Bronchial epithelial cell (primary cell): ENCODE measurements around the gene CHRNA5. TPM values are rescaled to one million over a fixed set of nuclear protein-coding genes. Genes with fewer than 3 reads are reported as not detected.
"Not testable (repeated sequence)": the region's sequence is repeated elsewhere in the genome, so short reads cannot be mapped to it uniquely, and the experiment has no call there.

Experiments used
- DNase-seq: peaks from one replicate; pipeline ENCODE4 v3.0.0-alpha.2; 2010; ENCODE audit warnings: low read depth
- FAIRE-seq: peaks from 2 replicates; lab custom pipeline; 2011; peaks lifted over from hg19 to GRCh38; lab: Jason Lieb, UNC
- H3K27me3 ChIP-seq: 2 replicates; pipeline ENCODE4 v1.5.1; 2011; ENCODE audit warnings: low read length; ENCODE audit not compliant: control insufficient read depth, insufficient read depth
- H3K36me3 ChIP-seq: 2 replicates; pipeline ENCODE4 v1.5.1; 2011; ENCODE audit warnings: low read length; ENCODE audit not compliant: control insufficient read depth, insufficient read depth
- H3K4me3 ChIP-seq: 2 replicates; pipeline ENCODE4 v1.5.1; 2011; ENCODE audit warnings: mild to moderate bottlenecking, low read depth, low read length, control low read depth
- CTCF ChIP-seq: IDR thresholded peaks from 2 replicates; pipeline ENCODE4 v1.5.1; 2011; ENCODE audit warnings: mild to moderate bottlenecking, moderate library complexity, low read length, control low read depth, inconsistent platforms; ENCODE audit not compliant: insufficient read depth, severe bottlenecking
- total RNA-seq: library from RNA; depleted of rRNA; stranded (reverse); fragments of >200 nt; gene quantifications from 2 replicates; pipeline ENCODE4 v1.2.1, GENCODE V29; 2014

Gene CHRNA5
- total RNA-seq, result 1.3 and 2.4 TPM in 2 replicates

GRCh38 chr15:78565097-78565950 is at the start of gene CHRNA5:
CHRNA5 (plus strand) TSS chr15:78565520; CDS start chr15:78565720, 200 bp downstream.
- no peak for FAIRE-seq

GRCh38 chr15:78520035-78520434 is 45.3 kb upstream of the CHRNA5 start:
- not testable (repeated sequence) for H3K4me3 ChIP-seq, FAIRE-seq, H3K27me3 ChIP-seq, DNase-seq, H3K36me3 ChIP-seq

More at GRCh38 chr15:78565097-78565950, at the start of gene CHRNA5:
- peak; percentile 1 for TF ChIP-seq CTCF
- peak; percentile 76 for DNase-seq
- Histone ChIP-seq H3K36me3 (no peaks in the 10 kb centered on the region), H3K4me3 (peak within 1 kb of the TSS; percentile 58), H3K27me3 (no peaks in the 10 kb centered on the region)

- H3K4me3 ChIP-seq, result no peak overlapping the region
- DNase-seq, result no peak
- H3K27me3 ChIP-seq, result no peaks in the 10 kb centered on the region
- FAIRE-seq, result no peak
- no peaks in the 10 kb centered on the region for H3K36me3 ChIP-seq
- no peak for TF ChIP-seq CTCF
Observed at GRCh38 chr15:78524230-78524629, 41.1 kb upstream of the CHRNA5 start.

- TF ChIP-seq CTCF, result no peak
- DNase-seq, result no peak
- H3K36me3 ChIP-seq, result no peaks in the 10 kb centered on the region
- no peak for FAIRE-seq
- no peak overlapping the region for H3K4me3 ChIP-seq
- H3K27me3 ChIP-seq, result no peaks in the 10 kb centered on the region
Observed at GRCh38 chr15:78527325-78527724, 38.0 kb upstream of the CHRNA5 start.

GRCh38 chr15:78533331-78533730 is 32.0 kb upstream of the CHRNA5 start:
- no peak for FAIRE-seq

More at GRCh38 chr15:78533331-78533730, 32.0 kb upstream of the CHRNA5 start:
- Histone ChIP-seq H3K36me3 (no peaks in the 10 kb centered on the region), H3K4me3 (no peak overlapping the region), H3K27me3 (no peaks in the 10 kb centered on the region)
- no peak for DNase-seq
- no peak for TF ChIP-seq CTCF
